HG02798 (cell line): ENCODE results near the gene KIFC1.

Source experiments
- ATAC-seq: cut with Tn5 transposase; IDR thresholded peaks from one replicate; pipeline ENCODE4 v1.9.1; 2021; ENCODE audit warnings: mild to moderate bottlenecking; ENCODE audit not compliant: unreplicated experiment, poor library complexity

KIFC1 gene

GRCh38 chr6:33424855-33425667 is 33.4 kb downstream of the KIFC1 start:
- ATAC-seq = no peak

- peak; percentile 43 for ATAC-seq
Measured at GRCh38 chr6:33425668-33426577, 34.3 kb downstream of the KIFC1 start.

- no peak for ATAC-seq
Measured at GRCh38 chr6:33426590-33427511, 35.2 kb downstream of the KIFC1 start.

- ATAC-seq = no peak
Measured at GRCh38 chr6:33427585-33428223, 36.1 kb downstream of the KIFC1 start.

GRCh38 chr6:33428224-33428965 is 36.8 kb downstream of the KIFC1 start:
- ATAC-seq = no peak

- no peak for ATAC-seq
Measured at GRCh38 chr6:33428966-33429749, 37.5 kb downstream of the KIFC1 start.

- ATAC-seq = no peak
Measured at GRCh38 chr6:33429750-33430052, 38.1 kb downstream of the KIFC1 start.

GRCh38 chr6:33430334-33430733 is 38.7 kb downstream of the KIFC1 start:
- ATAC-seq = no peak

GRCh38 chr6:33430991-33431879 is 39.6 kb downstream of the KIFC1 start:
- no peak for ATAC-seq

- no peak for ATAC-seq
Measured at GRCh38 chr6:33431880-33432541, 40.4 kb downstream of the KIFC1 start.

GRCh38 chr6:33432546-33432945 is 40.9 kb downstream of the KIFC1 start:
- ATAC-seq = no peak

- no peak for ATAC-seq
Measured at GRCh38 chr6:33433001-33433543, 41.4 kb downstream of the KIFC1 start.

- ATAC-seq = no peak
Measured at GRCh38 chr6:33433544-33434191, 42.0 kb downstream of the KIFC1 start.

- no peak for ATAC-seq
Measured at GRCh38 chr6:33434961-33435360, 43.3 kb downstream of the KIFC1 start.

- ATAC-seq = no peak
Measured at GRCh38 chr6:33437666-33438065, 46.0 kb downstream of the KIFC1 start.

GRCh38 chr6:33438978-33439594 is 47.5 kb downstream of the KIFC1 start:
- ATAC-seq = no peak
